ENCODE results near the gene POMT2. TPM values are rescaled to one million over a fixed set of nuclear protein-coding genes. Genes with fewer than 3 reads are reported as not detected.
"Not testable (repeated sequence)": the region's sequence is repeated elsewhere in the genome, so short reads cannot be mapped to it uniquely, and the experiment has no call there.

Gene POMT2
- total RNA-seq, 2 experiments from 2014 or later = 5.9 to 31.4 TPM

- Histone ChIP-seq H3K9me2 (ENCODE audit: insufficient read depth, low read length) (no peaks in the 10 kb centered on the region), H3K27ac (ENCODE audit: low read depth, low read length, poor library complexity, severe bottlenecking) (no peak overlapping the region), H3K4me1 (ENCODE audit: insufficient read depth, low read length, poor library complexity, severe bottlenecking) (no peaks in the 10 kb centered on the region), H3K4me3 (ENCODE audit: low read depth, low read length, poor library complexity, severe bottlenecking) (no peak overlapping the region), H3K79me2 (ENCODE audit: insufficient read depth, low read depth, low read length) (no peaks in the 10 kb centered on the region), H3K9me3 (ENCODE audit: low read length) (no peaks in the 10 kb centered on the region), H4K20me1 (ENCODE audit: insufficient read depth, low read length) (no peaks in the 10 kb centered on the region), H2AFZ (ENCODE audit: low read length) (no peak overlapping the region), H3K4me2 (ENCODE audit: low read length) (no peak overlapping the region), H3K36me3 (ENCODE audit: insufficient read depth, low read length) (peaks cover 25% of the 10 kb centered on the region)
- no peak for DNase-seq (ENCODE audit: low spot score)
- ChIA-PET POLR2A (interaction anchor here (0.9 to 1.0 kb wide), 3 partner anchors 9 to 37 kb away, joined by 3 to 4 read pairs (median 4); partner anchors contain the start of gene GSTZ1), CTCF (ENCODE audit: unreplicated experiment) (interaction anchor here (1.1 kb wide), 1 partner anchor 24 kb away, joined by 3 read pairs; no protein-coding TSS in a partner anchor)
- no TSS peak for BruUV-seq (replicated peaks)
- no peak for TF ChIP-seq CTCF (conservative IDR thresholded peaks at IDR 0.05; ENCODE audit: low read length)
- no peak for TF ChIP-seq EZH2phosphoT487 (IDR thresholded peaks at IDR 0.05; ENCODE audit: borderline replicate concordance, low read depth, low read length)
- intact Hi-C loops (cut with micrococcal nuclease; ENCODE audit: unreplicated experiment) = no loop called here
Observed at GRCh38 chr14:77284066-77284465, 36.6 kb downstream of the POMT2 start.

- ChIA-PET CTCF (ENCODE audit: unreplicated experiment) (no interaction called here), POLR2A (interaction anchor here (0.6 kb wide), 1 partner anchor 16 kb away, joined by 3 read pairs; no protein-coding TSS in a partner anchor)
- H3K36me3 ChIP-seq (ENCODE audit: insufficient read depth, low read length) = peaks cover 25% of the 10 kb centered on the region
- no peaks in the 10 kb centered on the region for H3K9me3 ChIP-seq (ENCODE audit: low read length)
- no peak for DNase-seq (ENCODE audit: low spot score)
- H3K4me3 ChIP-seq (ENCODE audit: low read depth, low read length, poor library complexity, severe bottlenecking) = no peak overlapping the region
- no peak overlapping the region for H3K4me2 ChIP-seq (ENCODE audit: low read length)
- no peaks in the 10 kb centered on the region for H3K9me2 ChIP-seq (ENCODE audit: insufficient read depth, low read length)
- no peaks in the 10 kb centered on the region for H4K20me1 ChIP-seq (ENCODE audit: insufficient read depth, low read length)
- BruUV-seq (replicated peaks) = no TSS peak
- TF ChIP-seq CTCF (conservative IDR thresholded peaks at IDR 0.05; ENCODE audit: low read length) (no peak), EZH2phosphoT487 (IDR thresholded peaks at IDR 0.05; ENCODE audit: borderline replicate concordance, low read depth, low read length) (no peak)
- intact Hi-C loops (cut with micrococcal nuclease; ENCODE audit: unreplicated experiment) = no loop called here
- H3K4me1 ChIP-seq (ENCODE audit: insufficient read depth, low read length, poor library complexity, severe bottlenecking) = no peaks in the 10 kb centered on the region
- H3K27ac ChIP-seq (ENCODE audit: low read depth, low read length, poor library complexity, severe bottlenecking) = no peak overlapping the region
- H2AFZ ChIP-seq (ENCODE audit: low read length) = no peak overlapping the region
- no peaks in the 10 kb centered on the region for H3K79me2 ChIP-seq (ENCODE audit: insufficient read depth, low read depth, low read length)
Observed at GRCh38 chr14:77281852-77282410, 38.8 kb downstream of the POMT2 start.

GRCh38 chr14:77280921-77281320, 39.8 kb downstream of the POMT2 start:
- H3K79me2 ChIP-seq (ENCODE audit: insufficient read depth, low read depth, low read length); H3K9me3 ChIP-seq (ENCODE audit: low read length); H3K9me2 ChIP-seq (ENCODE audit: insufficient read depth, low read length); H3K4me1 ChIP-seq (ENCODE audit: insufficient read depth, low read length, poor library complexity, severe bottlenecking); H4K20me1 ChIP-seq (ENCODE audit: insufficient read depth, low read length); H2AFZ ChIP-seq (ENCODE audit: low read length); POLR2A ChIA-PET; H3K4me3 ChIP-seq (ENCODE audit: low read depth, low read length, poor library complexity, severe bottlenecking); H3K27ac ChIP-seq (ENCODE audit: low read depth, low read length, poor library complexity, severe bottlenecking); intact Hi-C loops (cut with micrococcal nuclease; ENCODE audit: unreplicated experiment); BruUV-seq (replicated peaks); H3K4me2 ChIP-seq (ENCODE audit: low read length); DNase-seq (ENCODE audit: low spot score): not testable (repeated sequence)
- CTCF ChIA-PET (ENCODE audit: unreplicated experiment) = interaction anchor here (0.7 kb wide), 1 partner anchor 97 kb away, joined by 5 read pairs; no protein-coding TSS in a partner anchor
- peaks cover 17% of the 10 kb centered on the region for H3K36me3 ChIP-seq (ENCODE audit: insufficient read depth, low read length)
